ENCODE results near the gene CYP24A1. TPM values are rescaled to one million over a fixed set of nuclear protein-coding genes. Genes with fewer than 3 reads are reported as not detected.

CYP24A1 gene
- total and polyA plus RNA-seq, 2 of the 8 experiments (the other 6 are each of a cell fraction or from before 2014, with no cell fraction given) = not detected

DNA sequence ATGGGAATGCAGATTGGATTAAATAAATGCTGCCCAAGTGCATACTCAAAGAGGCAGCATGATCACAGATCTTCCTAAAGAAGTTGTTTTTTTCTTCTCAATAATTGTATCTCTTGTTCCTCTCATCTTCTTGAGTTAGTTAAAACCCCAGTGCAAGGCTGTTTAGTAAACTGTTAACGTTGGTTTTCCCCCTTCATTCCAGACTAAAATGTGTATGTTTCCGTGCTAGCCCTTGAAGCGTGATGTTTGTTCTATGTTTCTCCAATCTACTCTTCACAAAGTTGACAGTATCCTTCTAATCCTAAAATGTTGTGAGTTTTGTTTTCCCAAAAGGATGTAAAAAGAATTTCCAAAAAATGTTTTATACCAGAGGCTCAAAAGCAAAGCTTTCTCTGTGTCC is 15.6 kb downstream of the CYP24A1 start (continued):
- no peak for TF ChIP-seq GABPA (IDR thresholded peaks at IDR 0.05; ENCODE audit: borderline replicate concordance, insufficient read depth, low read length)
